T-helper 1 cell (primary cell): Measurements from ENCODE around the gene HSDL1.
A peak's percentile ranks its signal among the peaks of the same experiment; 100 is the strongest.
"Not testable (repeated sequence)": the region's sequence is repeated elsewhere in the genome, so short reads cannot be mapped to it uniquely, and the experiment has no call there.

Experiments used
- DNase-seq, 5 donors: peaks; one replicate each; pipeline ENCODE4 v3.0.0-alpha.2; 2012 to 2020

Gene HSDL1

DNA sequence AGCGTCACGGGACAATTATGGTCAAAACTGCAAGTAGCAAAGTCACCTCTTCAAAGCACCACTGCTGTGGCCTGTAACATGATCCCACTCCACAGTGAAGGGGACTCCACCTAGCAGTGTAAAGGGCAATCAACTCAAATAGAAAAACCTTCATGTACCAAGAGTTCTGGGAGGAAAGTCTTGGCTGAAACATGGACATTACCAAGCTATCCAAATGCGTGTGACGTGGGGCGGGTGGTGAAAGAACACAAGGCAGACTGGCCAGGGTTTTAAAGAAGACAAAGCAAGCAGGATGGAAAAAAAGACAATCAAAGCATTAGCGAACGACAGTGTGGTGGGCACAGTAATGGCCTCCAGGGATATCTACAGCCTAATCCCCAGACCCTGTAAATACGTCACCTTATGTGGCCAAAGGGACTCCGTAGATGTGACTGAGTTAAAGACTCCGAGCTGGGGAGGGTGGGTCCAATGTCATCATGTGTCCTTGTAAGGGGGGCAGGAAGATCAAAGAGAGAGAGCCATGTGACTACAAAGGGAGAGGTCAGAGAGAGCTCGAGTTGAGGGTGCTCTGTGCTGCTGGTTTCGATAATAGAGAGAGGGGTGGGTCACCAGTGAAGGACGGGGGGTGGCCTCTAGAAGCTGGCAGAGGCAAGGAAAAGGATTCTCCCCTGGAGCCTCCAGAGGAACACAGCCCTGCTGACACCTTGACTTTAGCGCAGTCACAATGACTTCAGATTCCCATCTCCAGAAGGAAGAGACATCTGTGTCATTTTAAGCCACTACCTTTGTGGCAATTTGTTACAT lies 6.0 kb downstream of the HSDL1 start:
- peak in 1 of 5 donors; percentile 66 for DNase-seq

DNA sequence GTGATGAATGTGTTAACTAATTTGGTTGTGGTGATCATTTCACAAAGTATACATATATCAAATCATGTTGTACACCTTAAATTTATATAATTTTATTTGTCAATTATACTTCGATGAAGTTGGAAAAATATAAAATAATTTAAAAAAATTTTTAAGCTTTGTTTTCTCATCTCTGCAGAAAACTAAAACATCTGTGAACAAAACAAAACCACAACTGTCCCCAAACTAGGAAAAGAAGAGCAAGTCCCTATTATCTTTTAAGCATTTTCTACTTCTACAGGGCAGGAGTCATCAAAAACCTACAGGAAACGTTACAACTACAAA lies 6.5 kb downstream of the HSDL1 start:
- no peak for DNase-seq

DNA sequence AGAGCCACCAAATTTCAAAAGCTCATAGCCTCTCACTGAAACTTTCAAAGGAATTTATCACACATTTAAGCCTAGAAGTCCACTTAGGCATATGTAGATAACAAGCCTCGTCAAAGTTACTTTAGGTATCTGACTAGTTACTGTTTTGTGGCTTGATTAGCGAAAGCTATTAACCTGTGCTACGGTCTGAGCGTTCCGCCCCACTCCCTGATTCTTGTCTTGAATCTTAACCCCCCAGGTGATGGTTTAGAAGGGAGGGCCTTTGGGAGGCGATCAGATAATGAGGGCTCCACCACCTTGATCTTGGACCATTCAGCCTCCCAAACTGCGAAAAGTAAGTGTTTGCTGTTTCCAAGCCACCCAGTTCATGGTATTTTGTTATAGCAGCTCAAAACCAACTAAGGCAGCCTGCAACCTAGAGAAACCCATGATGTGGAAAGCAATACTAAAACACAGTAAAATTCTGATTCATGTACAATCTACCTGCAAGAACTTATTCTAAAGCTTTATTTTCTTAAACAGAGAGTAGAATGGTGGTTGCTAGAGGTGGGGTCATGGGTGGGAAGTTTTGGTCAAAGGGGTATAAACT lies 7.1 kb downstream of the HSDL1 start:
- no peak for DNase-seq

DNA sequence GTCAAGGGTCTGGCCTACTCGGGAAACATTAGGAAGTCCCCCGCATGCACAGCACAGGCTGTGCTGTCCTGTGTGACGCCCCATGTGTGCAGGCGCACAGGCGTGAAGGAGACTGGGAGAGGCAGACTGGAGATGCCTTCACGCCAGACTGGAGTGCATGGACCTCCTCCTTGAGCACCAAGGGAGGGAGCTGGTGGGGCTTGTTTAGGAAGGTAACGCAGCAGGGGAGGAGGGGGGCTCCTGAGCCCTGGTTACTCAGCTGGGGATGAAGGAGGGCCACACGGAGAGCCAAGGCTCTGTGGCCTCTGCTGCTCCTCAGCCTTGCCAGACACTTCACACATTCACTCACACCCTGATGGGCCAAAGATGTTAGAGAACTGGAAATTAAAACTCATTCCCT lies 7.7 kb downstream of the HSDL1 start:
- no peak for DNase-seq

DNA sequence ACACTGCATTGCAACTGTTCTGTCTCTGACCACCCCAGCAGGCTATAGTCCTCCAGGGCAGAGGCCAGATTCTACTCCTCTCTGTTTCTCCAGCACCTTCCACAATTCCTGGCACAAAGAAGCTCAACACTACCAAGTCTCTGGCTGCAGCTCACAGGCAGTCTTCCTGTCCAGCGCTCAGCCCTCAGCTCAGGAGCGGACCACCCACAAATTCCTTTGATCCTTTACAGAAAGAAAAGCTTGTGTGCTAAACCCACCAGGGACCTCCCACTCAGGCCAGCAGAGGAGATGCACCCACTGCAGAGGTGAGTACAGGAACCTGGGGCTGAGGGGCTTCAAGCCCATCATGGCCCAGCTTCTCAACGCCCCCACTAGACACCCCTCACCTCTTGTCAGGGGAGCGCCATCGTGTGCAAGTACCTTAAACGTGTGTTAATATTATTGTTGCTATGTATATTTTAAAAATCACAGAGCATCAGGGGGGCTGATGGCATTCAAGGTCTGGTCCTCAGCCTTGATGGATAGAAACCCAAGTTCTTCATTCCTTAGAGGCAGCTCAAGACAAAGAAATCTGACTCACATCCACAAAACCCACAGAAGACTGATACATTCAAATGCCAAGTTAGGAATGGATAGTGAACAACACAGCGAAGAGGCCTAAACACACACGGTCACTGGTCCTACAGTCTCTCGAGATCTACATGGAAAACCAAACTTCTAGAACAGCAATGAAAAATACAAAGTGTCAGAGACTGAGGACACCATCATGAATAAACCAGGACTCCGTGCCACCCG lies 8.4 kb downstream of the HSDL1 start:
- DNase-seq: no peak

DNA sequence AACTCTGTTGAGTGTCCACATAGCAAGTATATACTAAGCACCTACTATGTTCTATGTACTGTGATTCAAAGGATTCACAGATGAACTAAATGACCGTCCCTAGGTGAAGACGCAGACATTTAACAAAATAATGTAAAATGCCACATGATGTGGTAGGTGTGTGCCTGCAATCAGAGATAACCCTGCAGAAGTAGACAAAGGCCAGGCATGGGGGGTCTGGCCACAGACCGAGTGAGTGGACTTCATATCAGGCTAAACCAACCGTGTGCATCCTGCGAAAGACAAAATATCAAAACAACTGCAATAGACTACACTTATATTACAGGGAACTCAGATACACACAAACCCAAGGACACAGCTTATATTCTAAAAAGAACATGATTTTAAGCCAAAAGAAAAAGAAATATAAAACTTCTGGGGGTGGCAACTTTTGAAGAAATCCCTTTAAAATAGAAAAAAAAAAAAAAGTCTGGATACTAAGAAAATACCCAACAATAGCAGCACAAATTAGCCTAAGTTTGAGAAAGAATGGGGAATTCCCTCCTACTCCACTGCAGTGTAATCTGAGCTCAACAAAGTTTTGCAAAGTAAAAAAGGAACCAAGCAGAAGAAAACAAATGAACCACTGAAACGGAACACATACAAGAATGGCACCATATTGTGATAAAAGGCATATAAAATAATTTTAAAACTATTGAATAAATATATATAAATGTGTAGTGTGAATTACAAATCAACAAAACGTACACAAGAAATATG lies 12.3 kb downstream of the HSDL1 start:
- DNase-seq: no peak

DNA sequence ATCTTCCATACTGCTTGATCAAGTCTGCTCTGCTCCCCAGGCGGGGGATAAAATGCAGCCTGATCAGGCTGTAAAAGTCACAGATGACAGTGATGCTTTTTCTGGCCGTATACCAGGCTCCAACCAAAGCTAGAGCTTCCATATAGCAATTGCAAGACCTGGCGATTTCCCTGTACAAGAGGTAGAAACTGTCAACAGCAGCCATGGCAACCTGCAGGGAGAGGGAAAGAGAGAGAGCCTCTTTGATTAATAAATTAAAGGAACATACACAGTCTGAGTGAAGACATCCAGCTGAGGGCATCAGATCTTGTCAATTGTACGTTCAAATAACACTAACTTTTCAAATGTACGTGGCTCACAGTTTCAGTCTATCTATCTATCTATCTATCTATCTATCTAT lies 13.9 kb downstream of the HSDL1 start:
- DNase-seq: no peak

DNA sequence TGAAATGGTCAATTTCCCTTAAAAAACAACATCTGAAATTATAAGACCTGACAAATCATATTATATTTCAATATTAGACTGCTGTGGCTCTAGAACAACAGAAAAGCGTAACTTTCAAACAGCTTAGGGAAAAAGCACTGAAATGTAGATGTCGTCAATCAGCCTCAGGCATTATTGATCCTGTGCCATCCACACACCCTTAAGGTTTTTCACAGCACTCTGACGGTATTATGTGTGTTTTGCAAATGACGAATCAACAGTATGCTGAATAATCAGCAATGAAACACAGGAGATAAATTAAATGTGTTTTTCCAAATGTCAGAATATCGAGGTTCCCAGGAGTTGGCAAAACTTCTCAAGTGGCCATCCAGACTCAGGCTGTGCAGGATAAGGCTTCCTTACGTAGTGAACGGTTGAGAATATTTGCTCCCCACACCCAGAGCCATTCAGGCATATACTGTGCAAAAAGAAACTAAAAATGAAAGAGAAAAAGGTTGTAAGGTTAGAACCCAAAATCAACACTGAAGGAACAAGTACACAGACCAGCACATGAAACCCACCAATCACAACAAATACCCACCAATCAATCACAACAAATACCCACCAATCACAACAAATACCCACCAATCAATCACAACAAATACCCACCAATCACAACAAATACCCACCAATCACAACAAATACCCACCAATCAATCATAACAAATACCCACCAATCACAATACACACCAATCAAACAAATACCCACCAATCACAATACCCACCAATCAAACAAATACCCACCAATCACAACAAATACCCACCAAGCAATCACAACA lies 20.5 kb downstream of the HSDL1 start:
- no peak for DNase-seq

DNA sequence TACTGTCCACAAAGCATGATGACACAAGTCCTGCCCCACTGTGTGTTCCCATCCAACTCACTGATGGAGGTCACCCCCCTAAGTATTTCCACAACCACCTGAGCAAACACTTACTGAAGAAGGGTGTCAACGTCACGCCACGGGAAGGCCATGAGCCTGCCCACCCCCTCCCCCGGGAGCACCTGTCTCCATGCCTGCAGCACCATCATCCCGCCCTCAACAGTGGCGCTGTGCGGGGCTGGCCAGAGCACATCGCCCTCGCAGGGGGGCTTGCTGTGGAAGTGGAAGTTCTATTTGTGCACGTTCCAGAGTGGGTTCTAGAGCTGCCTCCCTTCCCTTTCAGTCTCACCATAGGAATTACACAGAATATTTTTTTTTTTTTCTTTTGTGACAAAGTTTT lies 24.0 kb downstream of the HSDL1 start:
- no peak for DNase-seq

DNA sequence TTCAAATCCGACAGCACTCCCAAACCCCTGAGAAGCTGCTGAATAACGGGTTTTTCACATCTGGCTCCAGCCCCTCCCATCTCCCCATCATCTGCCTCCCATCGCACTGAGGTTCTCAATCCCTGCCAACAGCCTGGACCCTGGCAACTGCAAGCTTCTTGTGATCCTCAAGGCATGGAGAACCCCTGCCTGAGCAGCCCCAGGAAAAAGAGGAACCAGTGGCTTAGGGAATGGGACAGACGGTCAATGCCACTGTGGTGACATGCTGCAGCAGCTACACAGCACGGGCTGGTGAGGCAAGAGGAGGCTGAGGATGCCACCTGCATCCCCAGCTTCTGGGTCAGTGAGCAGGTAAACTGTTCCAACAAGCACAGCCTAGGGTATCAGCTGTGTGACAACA lies 25.0 kb downstream of the HSDL1 start:
- no peak for DNase-seq

DNA sequence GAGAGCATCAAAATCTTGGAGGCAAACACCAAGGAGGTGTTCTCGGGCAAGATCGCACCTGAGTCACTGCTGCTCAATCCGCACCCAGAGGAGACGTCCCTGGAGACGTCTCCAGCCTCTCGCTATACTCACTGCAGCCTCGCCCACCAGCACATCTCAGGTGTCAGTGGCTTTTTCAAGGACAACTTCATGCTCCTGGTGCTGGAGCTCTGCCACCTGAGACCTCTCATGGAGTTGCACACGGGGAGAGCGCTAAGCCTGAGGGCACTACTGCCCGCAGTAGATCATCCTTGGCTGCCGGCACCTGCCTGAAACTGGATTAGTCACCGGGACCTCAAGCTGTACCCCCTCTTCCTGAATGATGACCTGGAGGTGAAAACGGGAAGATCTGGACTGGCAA lies 25.6 kb downstream of the HSDL1 start:
- DNase-seq: no peak

DNA sequence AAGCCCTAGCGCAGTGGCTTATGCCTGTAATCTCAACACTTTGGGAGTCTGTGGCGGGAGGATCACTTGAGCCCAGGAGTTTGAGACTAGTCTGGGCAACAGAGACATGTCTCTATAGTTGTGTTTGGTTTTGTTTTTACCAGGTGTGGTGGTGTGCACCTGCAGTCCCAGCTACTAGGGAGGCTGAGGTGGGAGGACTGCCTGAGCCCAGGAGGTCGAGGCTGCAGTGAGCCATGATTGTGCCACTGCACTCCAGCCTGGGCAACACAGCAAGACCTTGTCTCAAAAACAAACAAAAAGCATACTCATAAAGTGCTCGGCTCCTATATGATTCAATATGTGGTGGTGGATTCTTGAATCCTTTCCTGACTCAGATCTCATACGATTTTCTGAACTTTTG lies 26.7 kb downstream of the HSDL1 start:
- DNase-seq: not testable (repeated sequence)

DNA sequence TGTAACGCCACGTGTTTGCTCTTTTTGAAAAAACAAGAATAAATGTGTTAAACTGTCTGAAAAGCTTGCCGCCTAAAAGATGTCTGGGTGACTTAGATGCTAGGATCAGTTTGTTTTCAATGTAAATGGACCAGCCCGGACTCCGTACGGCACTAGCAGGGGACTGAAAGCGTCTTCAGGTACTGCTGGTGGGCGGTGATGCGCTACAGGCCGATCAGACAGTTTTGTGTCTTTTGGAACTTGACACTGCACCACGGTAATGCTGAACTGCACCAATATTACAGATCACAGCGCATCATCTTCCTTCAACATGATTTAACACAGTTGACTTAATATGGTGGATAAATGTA lies 27.5 kb downstream of the HSDL1 start:
- no peak for DNase-seq

DNA sequence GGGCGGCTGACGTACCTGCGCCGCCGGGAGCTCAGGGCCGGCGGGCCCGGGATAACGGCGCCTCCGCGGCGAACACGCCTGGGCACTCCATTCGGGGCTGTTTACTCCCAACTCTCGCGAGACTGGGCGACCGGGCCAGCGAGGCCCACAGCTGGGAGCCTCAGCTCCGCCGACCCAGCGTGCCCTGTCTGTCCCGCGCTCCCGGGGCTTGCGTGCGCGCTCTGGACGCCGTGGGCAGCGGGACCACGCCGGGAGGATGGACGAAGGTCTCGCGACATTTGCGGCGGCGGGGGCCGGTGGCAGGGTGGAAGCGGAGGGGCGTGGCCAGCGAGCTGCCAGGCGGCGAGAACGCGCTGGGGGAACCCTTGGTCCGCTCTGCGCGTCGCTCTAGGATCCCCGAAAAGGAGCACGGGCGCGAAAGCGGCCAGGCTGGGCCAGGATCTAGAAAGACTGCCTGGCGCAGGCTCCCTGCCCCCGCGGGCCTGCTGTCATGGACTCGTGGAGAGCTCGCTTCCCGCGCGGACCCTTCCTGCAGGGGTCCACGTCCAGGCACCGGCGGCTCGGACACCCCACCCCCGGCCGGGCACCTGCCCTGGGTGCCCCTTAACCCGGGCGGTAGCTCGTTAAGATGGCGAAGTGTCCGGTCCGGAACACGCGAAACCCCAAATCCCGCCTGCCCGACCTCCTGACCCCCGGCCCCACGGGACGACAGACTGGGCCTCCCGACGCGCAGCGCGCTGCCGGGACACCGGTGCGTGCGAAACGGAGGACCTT lies 28.1 kb downstream of the HSDL1 start, which contains the start of gene MBTPS1:
MBTPS1 (minus strand) TSS at position 223 of the 774 bp plus-strand sequence. CDS start 15,159 bp downstream, outside the sequence.
- DNase-seq: peak; percentile 95 to 99 (median 97)

DNA sequence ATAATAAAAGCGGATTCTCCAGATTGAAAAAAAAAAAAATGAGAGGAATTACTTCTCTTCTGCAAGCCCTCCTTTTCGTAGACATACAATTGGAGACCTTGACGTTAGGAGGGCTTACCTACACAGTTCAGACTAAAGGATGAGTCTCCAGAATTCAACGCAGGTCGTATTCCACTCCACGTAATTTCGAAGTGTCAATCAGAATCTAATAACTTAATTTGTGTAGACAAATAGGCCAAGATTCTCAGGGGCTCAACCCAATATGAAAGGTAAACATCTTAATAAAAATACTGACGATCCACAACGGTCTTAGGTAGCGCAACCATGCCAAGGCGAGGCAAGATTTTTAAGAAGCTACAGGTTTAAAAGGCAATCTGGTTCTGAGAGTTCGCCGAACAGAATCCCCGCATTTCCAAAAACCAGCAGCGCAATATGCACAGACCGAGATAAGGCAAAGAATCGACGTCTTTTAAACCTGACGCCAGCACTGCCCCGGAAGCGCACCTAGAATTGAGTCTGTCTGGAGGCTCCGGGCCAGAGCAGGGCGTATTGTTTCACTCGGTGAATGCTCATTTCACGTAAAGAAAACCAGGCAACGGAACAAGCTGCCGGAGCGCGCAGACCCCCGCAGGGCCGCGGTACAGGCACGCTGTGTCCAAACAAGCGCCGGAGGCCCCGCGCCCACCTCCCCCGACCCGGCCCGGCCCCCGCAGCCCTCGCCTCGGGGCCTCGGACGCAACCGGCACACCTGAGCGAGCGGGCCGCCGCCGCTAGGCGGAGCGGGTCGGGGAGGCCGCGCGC lies 28.9 kb downstream of the HSDL1 start:
- peak; percentile 37 to 60 (median 57) for DNase-seq

DNA sequence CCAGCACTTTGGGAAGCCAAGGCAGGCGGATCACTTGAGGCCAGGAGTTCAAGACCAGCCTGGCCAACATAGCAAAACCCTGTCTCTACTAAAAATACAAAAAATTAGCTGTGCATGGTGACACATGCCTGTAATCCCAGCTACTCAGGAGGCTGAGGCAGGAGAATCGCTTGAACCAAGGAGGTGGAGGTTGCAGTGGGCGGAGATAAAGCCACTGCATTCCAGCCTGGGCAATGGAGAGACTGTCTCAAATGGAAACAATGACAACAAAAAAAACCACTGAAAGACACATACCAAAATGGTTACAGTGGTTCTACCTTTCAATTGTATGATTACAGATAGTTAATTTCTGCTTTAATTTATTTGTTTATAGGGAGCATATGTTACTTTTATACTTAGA lies 33.0 kb downstream of the HSDL1 start:
- not testable (repeated sequence) for DNase-seq

DNA sequence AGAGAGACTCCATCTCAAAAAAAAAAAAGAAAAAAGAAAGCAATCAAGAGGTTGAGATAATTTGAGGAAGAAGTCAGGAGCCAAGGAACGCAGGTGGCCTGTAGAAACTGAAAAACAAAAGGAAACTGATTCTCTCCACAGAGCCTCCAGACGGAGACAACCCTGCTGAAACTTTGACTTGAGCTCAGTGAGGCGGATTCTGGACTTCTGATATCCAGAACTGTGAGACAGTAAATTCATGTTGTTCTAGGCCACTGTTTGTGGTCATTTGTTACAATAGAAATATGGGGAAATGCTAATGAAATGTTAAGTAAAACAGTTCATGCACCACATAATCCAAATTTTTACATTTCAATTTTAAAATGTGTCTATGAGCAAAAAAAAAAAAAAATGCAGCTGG lies 33.5 kb downstream of the HSDL1 start:
- no peak for DNase-seq

DNA sequence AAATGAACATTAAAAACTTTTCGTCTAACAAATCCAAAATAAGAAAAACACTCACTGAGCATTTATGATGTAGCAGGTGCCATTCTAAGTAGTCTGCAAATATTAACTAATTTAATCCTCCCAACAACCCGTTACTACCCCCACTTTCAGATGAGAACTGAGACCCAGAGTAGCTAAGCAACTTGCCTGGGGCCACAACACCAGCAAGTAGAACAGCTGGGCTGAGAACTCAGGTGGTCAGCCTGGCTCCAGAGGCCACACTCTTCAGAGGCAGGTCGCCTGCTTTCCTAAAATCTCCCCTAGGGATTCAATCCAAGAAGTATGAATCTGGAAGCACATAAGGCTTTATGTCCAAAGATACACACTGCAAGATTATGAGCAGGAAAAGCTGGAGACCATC lies 34.5 kb downstream of the HSDL1 start:
- no peak for DNase-seq

DNA sequence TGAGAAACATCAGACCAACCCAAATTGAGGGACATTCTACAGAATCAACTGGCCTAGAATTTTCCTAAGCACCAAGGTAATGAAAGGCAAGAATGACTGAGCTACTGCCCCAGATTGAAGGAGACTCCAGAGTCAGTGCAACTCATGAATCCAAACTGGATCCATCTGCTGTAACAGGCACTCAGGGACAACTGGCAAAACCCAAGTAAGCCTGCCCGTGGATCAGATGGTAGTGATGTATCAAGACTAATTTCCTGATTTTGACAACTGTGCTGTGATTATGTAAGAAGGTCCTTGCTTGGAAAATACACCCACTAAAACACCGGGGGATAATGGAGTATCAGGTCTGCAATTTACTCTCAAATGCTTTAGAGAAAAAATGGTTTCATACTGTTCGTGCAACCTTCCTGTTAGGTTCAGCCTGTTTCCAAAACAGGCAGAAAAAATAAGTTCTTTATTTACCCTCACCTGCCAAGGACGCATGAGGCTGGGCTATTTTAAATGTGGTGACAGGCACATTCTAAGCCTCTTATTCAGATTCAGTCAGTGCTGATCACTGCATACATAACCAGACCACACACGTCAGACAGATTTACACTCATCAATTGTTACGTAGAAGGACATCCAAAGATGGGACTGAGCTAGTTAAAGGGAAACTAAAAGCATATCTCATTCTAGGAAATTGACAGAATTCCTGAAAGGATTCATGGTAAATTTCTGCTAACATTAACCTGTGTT lies 35.2 kb downstream of the HSDL1 start:
- DNase-seq: no peak

DNA sequence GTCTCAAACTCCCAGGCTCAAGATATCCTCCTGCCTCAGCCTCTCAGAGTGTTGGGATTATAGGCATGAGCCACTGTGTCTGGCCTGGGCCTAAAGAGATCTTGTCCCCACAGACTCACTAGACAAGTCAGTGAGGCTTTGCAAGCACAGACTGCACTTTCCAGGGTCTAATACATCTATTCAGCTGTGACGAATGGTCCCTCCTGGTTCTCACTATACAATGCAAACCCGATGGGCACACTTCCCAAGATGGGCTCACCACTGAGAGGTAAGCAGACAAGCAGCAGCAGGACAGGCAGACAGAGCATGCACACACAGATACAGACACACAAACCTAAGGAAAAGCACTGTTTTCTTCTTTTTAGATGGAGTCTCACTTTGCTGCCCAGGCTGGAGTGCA lies 37.1 kb downstream of the HSDL1 start:
- DNase-seq: no peak
